SU-DHL-6 (cell line): Measurements from ENCODE around the gene NUP210L.
"Not testable (repeated sequence)": the region's sequence is repeated elsewhere in the genome, so short reads cannot be mapped to it uniquely, and the experiment has no call there.

Experiments
- EZH2phosphoT487 ChIP-seq: fragments of 200-600 bp; sonication (generic), shearing (Covaris generic); conservative IDR thresholded peaks from 2 replicates; pipeline ENCODE4 v1.6.1; 2018; ENCODE audit warnings: mild to moderate bottlenecking, antibody characterized with exemption, low read length, moderate library complexity, mixed read lengths
- TF ChIP-seq, protein P1 (sequence below): fragments of 200-600 bp; sonication (generic); IDR thresholded peaks from one replicate; pipeline ENCODE4 v1.5.1; 2017; ENCODE audit warnings: antibody characterized with exemption, mild to moderate bottlenecking, low read length, moderate library complexity; ENCODE audit not compliant: insufficient read depth, poor library complexity, severe bottlenecking

DNA sequence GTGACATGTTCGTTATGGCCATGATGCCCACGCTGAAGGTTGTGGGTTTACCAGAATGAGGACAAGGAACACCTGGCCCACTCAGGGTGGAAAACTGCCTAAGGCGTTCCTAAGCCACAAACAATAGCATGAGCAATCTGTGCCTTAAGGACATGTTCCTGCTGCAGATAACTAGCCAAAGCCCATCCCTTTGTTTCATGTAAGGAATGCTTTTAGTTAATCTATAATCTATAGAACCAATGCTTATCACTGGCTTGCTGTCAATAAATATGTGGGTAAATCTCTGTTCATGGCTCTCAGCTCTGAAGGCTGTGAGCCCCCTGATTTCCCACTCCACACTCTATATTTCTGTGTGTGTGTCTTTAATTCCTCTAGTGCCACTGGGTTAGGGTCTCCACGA is 107.4 kb downstream of the NUP210L start:
- TF ChIP-seq, protein P1, sequence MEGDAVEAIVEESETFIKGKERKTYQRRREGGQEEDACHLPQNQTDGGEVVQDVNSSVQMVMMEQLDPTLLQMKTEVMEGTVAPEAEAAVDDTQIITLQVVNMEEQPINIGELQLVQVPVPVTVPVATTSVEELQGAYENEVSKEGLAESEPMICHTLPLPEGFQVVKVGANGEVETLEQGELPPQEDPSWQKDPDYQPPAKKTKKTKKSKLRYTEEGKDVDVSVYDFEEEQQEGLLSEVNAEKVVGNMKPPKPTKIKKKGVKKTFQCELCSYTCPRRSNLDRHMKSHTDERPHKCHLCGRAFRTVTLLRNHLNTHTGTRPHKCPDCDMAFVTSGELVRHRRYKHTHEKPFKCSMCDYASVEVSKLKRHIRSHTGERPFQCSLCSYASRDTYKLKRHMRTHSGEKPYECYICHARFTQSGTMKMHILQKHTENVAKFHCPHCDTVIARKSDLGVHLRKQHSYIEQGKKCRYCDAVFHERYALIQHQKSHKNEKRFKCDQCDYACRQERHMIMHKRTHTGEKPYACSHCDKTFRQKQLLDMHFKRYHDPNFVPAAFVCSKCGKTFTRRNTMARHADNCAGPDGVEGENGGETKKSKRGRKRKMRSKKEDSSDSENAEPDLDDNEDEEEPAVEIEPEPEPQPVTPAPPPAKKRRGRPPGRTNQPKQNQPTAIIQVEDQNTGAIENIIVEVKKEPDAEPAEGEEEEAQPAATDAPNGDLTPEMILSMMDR, result not testable (repeated sequence)
- not testable (repeated sequence) for TF ChIP-seq EZH2phosphoT487
